Activated CD8-positive, alpha-beta memory T cell treated with anti-CD3 and anti-CD28 coated beads, Interleukin-2, amount 50 U/mL, for 1 hour (primary cell): ENCODE data around the gene ULK4.

ENCODE experiments used
- DNase-seq: peaks from one replicate; pipeline ENCODE4 v3.0.0-alpha.2; 2020; ENCODE audit errors: extremely low read depth

The ULK4 gene

DNA sequence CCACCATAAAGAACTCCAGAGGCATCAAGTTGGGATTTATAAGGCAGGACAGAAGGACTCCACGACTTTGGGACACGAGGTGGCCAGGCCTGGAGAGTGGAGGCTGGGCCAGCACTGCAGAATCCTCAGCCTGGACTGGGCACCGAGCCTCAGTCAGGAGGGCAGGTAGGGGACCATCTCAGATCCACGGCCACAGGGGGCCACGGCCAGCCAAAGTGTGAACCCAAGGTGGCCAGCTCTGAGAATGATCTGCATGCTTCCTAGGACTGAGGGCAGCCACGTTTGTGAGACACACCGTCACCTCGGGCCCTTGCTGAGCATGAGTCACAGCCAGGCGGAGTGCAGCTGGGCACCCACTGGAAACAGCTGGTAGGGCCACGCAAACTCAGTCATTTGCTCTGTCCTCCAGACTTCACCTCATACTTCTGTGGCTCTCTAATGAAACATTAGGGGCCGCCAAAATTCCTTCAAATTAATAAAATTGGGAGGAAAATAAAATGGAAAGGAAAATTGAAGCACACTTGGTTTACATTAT lies 696.8 kb downstream of the ULK4 start:
- DNase-seq: no peak

- no peak for DNase-seq
These were observed 701.8 kb downstream of the ULK4 start for GRCh38 chr3:41260063-41260450.

GRCh38 chr3:41259449-41260062 lies 702.3 kb downstream of the ULK4 start:
- DNase-seq: no peak

- DNase-seq: no peak
These were observed 703.6 kb downstream of the ULK4 start for GRCh38 chr3:41258239-41258800.

DNA sequence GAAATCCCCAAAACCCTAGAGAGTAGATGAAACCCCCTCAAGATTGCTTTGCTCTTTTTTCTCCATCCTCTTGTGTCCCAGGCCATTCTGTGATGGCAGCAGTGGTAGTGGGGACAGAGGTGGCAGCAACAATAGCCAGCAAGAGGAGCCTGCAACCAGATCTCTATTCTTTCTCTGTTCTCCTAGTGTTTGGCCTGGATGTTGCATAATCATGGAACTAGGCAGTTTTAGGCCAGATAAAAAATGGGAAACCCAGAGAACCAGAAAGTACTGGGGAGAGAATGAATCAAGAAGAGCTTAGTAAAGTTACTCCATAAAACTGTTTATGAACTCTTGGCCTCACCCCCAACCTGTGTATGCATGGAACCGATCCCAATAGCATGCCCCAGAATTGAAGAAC lies 710.3 kb downstream of the ULK4 start:
- no peak for DNase-seq

DNA sequence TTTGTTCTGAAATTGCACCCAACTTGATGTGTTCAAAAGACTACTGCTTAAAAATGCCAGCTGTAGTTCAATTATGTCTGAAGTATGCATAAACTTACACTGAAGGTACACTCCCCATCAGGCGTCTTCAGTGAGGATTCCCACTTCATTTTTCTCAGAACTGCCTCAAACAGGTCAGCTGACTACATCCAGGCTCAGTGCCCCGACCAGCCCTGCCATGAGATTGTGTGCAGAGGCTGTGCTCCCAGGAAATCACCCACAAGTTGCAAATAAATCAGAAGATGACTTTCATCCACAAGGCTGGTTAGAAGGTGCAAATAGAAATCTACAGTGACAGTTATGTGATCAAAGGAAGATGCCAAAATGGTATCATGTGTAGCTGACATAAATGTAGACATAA lies 711.1 kb downstream of the ULK4 start:
- DNase-seq: no peak

DNA sequence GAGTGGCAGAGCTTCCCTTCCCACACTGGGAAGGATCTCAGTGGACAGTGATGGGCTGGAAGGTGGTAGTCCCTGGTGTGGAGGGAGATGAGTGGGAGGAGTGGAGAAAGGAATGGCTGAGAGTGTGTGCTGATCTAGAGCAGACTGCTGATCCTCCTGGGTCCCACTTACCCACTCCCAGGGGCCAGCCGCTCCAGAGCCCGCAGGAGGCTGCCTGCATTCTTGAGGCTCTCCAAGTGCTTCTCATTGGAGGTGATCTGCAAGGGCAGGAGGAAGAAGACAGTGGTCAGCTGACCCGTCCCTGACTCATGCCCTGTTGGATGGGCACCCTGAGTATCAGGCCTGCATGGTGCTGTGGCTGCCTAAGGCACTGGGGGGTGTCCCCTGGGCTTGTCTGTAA lies 712.6 kb downstream of the ULK4 start:
- no peak for DNase-seq

DNA sequence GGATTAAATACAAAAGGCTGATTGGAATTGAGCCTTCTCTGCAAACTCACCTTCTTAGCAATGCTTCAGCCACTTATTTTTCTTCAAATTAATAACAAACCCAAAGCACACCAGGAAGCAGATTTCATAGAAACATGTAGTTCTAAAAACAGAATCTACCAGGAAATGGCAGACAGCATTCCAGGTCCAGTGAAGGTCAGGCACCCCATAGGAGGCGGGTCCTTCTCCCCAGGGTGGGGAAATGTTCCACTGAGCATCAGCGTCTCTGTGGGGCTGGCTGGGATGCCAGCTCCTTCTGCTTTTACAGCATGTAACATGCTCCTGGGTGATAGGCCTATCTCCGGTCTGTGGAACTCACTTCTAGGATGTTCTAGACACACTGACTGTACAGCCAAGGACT lies 713.4 kb downstream of the ULK4 start:
- no peak for DNase-seq

DNA sequence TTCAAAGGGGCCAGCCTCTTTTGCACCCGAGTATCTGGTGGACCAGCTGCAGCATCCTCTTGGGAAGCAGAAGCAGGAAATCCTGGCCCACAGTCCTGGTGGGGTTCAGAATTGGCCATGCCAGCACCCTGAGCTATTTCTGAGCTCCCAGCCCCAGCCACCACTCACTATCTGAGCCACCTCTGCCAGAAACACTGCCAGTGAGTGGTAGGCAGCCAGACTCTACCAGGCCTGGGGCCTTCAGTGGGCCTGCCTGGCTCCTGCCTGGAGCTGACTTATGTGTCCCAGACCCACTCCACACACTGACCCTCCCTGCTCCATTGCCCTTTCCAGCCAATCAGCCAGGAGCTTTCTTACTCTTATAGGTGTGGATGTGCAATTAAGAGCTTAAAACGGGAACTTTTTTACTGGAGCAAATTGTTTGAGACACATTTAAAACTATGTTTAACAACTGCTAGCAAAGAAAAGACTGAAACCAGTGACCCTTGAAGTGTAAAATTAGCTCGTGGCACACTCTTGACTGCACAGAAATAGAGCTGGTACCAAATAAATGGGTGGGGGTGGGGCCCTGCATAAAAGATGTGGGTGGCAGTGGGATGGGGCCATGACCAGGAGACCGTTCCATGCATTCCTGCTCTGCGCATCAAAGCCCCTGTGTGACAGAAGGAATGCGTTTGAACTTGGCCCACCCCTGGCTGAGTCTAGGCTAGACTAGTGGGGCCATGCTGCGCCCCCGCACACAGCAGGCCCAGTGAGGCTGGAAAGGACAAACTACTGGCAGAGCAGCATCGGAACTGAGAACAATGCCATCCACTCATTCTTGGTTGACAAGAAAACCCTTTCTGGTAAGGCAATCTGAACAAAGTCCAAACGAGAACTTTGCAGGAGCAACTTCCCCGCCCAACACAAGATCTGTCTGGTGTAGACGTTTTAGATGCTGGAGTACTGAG lies 714.6 kb downstream of the ULK4 start:
- DNase-seq: no peak

DNA sequence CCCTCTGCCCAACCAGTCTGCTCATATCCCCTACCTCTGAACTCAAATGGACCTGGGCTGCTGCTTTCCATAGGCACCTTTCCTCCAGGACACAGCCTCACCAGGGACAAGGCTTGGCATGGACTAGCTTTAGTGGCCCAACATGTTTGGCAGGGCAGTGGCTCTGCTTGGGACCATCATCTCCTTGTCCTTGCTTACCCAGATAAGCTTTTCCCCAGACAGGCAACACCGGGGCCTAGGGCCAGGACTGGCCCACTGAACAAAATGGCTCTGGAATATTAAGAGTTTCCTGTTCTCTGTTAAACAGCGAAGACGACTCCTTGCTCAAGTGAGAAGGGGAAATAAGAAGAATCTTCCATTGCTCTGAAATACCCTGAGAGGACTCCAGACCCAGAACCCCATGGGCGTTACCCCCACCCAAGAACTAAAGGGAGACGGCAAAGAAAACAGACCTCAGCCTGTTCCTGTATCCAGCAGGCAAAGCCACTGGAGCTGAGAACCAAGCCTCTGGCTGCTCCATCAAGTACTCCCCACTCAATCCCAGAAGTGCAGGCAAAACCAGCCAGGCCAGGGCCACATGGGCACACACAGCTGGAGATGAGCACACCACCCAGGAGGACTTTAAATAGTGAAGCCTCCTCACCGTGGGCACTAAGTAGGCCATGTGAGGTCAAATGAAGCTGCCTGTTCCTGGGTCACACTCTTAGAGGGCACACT lies 717.1 kb downstream of the ULK4 start:
- DNase-seq: no peak

DNA sequence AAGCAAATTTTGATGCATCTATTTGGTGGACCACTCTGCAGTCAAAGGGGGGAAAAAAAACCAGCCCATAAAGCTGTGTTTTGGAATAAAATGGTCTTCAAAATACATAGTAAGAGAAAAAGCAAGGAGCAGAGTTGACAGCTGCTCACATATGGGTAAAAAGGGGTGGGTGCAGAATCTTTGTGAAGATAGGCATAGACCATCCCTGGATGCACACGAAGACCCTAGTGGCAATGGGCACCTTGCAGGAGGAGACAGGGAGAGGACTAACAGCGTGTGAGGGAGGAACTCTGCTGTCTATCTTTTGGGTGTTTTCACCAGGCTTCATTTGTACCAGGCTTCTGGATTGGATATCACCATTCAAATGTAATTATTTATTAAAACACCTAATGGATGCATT lies 718.7 kb downstream of the ULK4 start:
- DNase-seq: no peak

GRCh38 chr3:41241800-41242571 lies 719.9 kb downstream of the ULK4 start:
- DNase-seq: no peak

- no peak for DNase-seq
These were observed 720.7 kb downstream of the ULK4 start for GRCh38 chr3:41241161-41241560.

GRCh38 chr3:41239587-41239986 lies 722.3 kb downstream of the ULK4 start:
- no peak for DNase-seq

DNA sequence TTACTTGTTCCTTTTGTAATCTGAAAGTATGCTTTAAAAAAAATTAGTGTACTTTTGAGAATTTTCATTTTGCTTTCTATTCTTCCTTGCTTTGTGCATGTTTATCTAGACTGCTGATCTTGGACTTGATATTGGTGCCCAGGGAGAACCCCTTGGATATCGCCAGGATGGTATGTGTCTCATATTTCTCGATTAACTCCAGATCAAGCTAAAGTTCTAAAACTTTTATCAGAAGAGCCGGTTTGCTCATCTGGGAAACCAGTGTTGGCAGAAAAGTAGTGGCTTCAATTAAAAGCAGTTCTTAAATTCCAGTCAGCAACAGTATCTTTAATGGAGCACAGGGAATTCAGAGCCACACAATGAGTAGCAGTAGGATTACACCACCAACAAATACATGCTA lies 724.0 kb downstream of the ULK4 start:
- DNase-seq: no peak

GRCh38 chr3:41236228-41236627 lies 725.7 kb downstream of the ULK4 start:
- DNase-seq: no peak

- DNase-seq: no peak
These were observed 726.8 kb downstream of the ULK4 start for GRCh38 chr3:41234823-41235721.

DNA sequence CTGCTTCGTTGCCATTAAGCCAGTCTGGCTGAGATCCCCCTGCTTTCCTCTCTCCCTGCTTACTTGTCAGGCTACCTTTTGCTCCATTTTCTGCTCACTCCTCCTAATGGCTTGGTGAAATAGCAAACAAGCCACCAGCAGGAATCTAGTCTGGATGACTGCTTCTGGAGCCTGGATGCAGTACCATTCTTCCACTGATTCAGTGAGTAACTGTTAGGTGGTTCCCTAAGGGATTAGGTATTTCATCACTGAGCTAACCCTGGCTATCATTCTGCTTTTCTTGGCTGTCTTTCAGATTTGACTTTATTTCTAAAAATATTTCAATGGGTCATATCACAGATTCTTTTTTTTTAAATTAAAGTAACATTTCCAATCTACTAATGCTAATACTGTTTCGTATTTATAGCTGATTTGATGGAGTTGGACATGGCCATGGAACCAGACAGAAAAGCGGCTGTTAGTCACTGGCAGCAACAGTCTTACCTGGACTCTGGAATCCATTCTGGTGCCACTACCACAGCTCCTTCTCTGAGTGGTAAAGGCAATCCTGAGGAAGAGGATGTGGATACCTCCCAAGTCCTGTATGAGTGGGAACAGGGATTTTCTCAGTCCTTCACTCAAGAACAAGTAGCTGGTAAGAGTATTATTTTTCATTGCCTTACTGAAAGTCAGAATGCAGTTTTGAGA lies 737.6 kb downstream of the ULK4 start:
- DNase-seq: no peak

DNA sequence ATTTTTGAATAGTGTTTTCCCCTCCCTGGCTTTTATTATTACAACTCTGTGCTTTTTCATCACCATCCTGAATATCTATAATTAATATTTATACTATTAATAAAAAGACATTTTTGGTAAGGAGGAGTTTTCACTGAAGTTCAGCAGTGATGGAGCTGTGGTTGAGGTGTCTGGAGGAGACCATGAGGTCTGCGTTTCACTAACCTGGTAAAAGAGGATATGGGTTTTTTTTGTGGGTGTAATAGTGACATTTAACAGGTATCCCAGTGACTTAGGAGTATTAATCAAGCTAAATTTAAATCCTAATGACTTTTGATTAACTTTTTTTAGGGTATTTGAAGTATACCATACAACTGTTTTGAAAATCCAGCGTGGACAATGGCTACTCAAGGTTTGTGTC lies 738.2 kb downstream of the ULK4 start:
- DNase-seq: no peak

DNA sequence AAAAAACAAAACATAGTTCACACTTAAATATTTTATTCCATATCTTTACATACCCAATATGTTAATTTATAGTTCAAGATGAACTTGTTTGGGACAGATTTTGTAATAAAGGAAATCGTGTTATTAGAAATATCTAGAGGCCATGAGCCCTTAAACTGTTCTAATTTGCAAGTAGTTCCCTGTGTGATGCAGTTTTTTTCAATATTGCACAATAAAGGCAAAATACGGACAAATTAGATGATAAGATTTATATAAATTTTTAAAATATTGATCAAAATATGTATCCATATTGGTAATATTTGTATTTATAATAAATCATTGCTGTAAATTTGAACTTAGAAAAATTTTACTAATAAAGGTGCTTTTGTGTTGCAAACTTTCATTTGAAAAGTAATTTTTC lies 738.8 kb downstream of the ULK4 start:
- no peak for DNase-seq
